HepG2 (cell line): ENCODE data around the gene FRMD4A. TPM values are rescaled to one million over a fixed set of nuclear protein-coding genes. Genes with fewer than 3 reads are reported as not detected.

Experiments used
- ATAC-seq: fragments of 200-7000 bp; cut with Tn5 transposase; 3 replicates; pipeline ENCODE4 v1.9.1; 2020; ENCODE audit warnings: mild to moderate bottlenecking, moderate library complexity
- BruUV-seq: library from RNA; stranded (reverse); fragments of 400-500 nt; replicated peaks from 2 replicates; lab custom pipeline; 2021; lab: Mats Ljungman, UMichigan
- CTCF ChIA-PET: fragments of 300-600 bp; formaldehyde crosslinking; extraction: SDS; loops from one replicate; lab custom pipeline; 2021; ENCODE audit warnings: low total read pairs, inconsistent platforms, low intra/inter-chr PET ratio; lab: Yijun Ruan, JAX
- POLR2A ChIA-PET: fragments of 350-600 bp; sonication (Branson Sonifier 250); formaldehyde crosslinking; loops from one replicate; lab custom pipeline; 2020; ENCODE audit warnings: antibody characterized with exemption, inconsistent platforms; lab: Yijun Ruan, JAX
- DNase-seq: peaks from one replicate; pipeline ENCODE4 v3.0.0-alpha.2; 2015; ENCODE audit warnings: low spot score
- FAIRE-seq: peaks from 3 replicates; lab custom pipeline; 2011; peaks lifted over from hg19 to GRCh38; lab: Jason Lieb, UNC
- H2AFZ ChIP-seq: one replicate; pipeline ENCODE4 v1.6.1; 2011; ENCODE audit warnings: low read length, inconsistent platforms
- H3K27ac ChIP-seq: fragments of 300-600 bp; 3 replicates; pipeline ENCODE4 v1.8.0; 2011; ENCODE audit warnings: mixed run types, mild to moderate bottlenecking, mixed read lengths, low read length, inconsistent platforms; ENCODE audit not compliant: insufficient read depth; ENCODE audit errors: extremely low read length
- H3K27me3 ChIP-seq, 2 experiments: fragments of 200-600 bp in 1 of 2; 2 replicates in 1 of 2; 3 replicates in 1 of 2; pipeline versions ENCODE4 v1.6.0 to v1.8.0; 2011; ENCODE audit warnings: low read length in 2 of 2, mild to moderate bottlenecking in 2 of 2, moderate library complexity in 2 of 2, inconsistent platforms in 1 of 2; ENCODE audit not compliant: insufficient read depth in 2 of 2, control insufficient read depth in 1 of 2
- H3K36me3 ChIP-seq, 2 experiments: fragments of 200-600 bp in 1 of 2; replicated peaks in 1 of 2; 2 replicates in 1 of 2; 3 replicates in 1 of 2; pipeline versions ENCODE4 v1.5.1 to v1.8.0; 2011; ENCODE audit warnings: low read length in 2 of 2, inconsistent platforms in 1 of 2; ENCODE audit not compliant: insufficient read depth in 2 of 2, control insufficient read depth in 1 of 2
- H3K4me1 ChIP-seq: 2 replicates; pipeline ENCODE4 v1.5.1; 2012; ENCODE audit warnings: low read length, inconsistent platforms; ENCODE audit not compliant: insufficient read depth
- H3K4me2 ChIP-seq: 2 replicates; pipeline ENCODE4 v1.6.0; 2011; ENCODE audit warnings: low read depth, low read length, inconsistent platforms
- H3K4me3 ChIP-seq, 3 experiments: fragments of 200-600 bp in 1 of 3; sonication (generic), shearing (Covaris generic) in 1 of 3; replicated peaks in 1 of 3; 2 replicates each; pipeline ENCODE4 v1.5.1; 2011 to 2016; ENCODE audit warnings: low read length in 3 of 3, inconsistent platforms in 2 of 3, low read depth in 2 of 3, mild to moderate bottlenecking in 2 of 3, control low read depth in 1 of 3, mixed read lengths in 1 of 3; ENCODE audit not compliant: insufficient read depth in 1 of 3
- H3K79me2 ChIP-seq: one replicate; pipeline ENCODE4 v1.6.1; 2011; ENCODE audit warnings: low read length, inconsistent platforms; ENCODE audit not compliant: insufficient read depth
- H3K9ac ChIP-seq: 2 replicates; pipeline ENCODE4 v1.6.0; 2011; ENCODE audit warnings: mild to moderate bottlenecking, low read depth, low read length, inconsistent platforms; ENCODE audit not compliant: insufficient read depth
- H3K9me3 ChIP-seq: 2 replicates; pipeline ENCODE4 v1.5.1; 2012; ENCODE audit warnings: mild to moderate bottlenecking, low read length
- H4K20me1 ChIP-seq: 2 replicates; pipeline ENCODE4 v1.6.0; 2011; ENCODE audit warnings: inconsistent platforms, mild to moderate bottlenecking, low read length, moderate library complexity; ENCODE audit not compliant: insufficient read depth
- ARHGAP35 ChIP-seq: sonication (generic); formaldehyde crosslinking; IDR thresholded peaks from 2 replicates; pipeline ENCODE4 v1.9.0; 2022; ENCODE audit warnings: mild to moderate bottlenecking, inconsistent platforms, moderate library complexity, missing genetic modification reagents, borderline replicate concordance
- GMEB2 ChIP-seq: IDR thresholded peaks from 2 replicates; pipeline ENCODE4 v1.6.1; 2016; ENCODE audit warnings: missing biosample characterization, missing genetic modification reagents, low read depth
- MXD1 ChIP-seq: sonication (generic); formaldehyde crosslinking; IDR thresholded peaks from 2 replicates; pipeline ENCODE4 v1.4.0; 2020; ENCODE audit warnings: mild to moderate bottlenecking, missing genetic modification reagents
- POLR2A ChIP-seq, 2 experiments: IDR thresholded peaks; 2 replicates each; pipeline ENCODE4 v1.6.1; 2011; ENCODE audit warnings: low read depth in 2 of 2, low read length in 2 of 2, mild to moderate bottlenecking in 1 of 2, moderate library complexity in 1 of 2; ENCODE audit not compliant: insufficient read depth in 1 of 2
- RFX3 ChIP-seq: IDR thresholded peaks from 2 replicates; pipeline ENCODE4 v1.6.1; 2016; ENCODE audit warnings: missing biosample characterization, missing genetic modification reagents
- RFXAP ChIP-seq: sonication (generic); formaldehyde crosslinking; IDR thresholded peaks from 2 replicates; pipeline ENCODE4 v1.4.0; 2020; ENCODE audit warnings: missing genetic modification reagents, borderline replicate concordance
- SP1 ChIP-seq, 2 experiments: fragments of 450-650 bp in 1 of 2; sonication (generic) in 1 of 2; formaldehyde crosslinking in 1 of 2; IDR thresholded peaks; 2 replicates each; pipeline versions ENCODE4 v1.4.0 to v1.6.1; 2016 to 2020; ENCODE audit warnings: missing genetic modification reagents in 1 of 2
- SSRP1 ChIP-seq: IDR thresholded peaks from 2 replicates; pipeline ENCODE4 v1.6.1; 2016; ENCODE audit warnings: control low read depth
- TFDP2 ChIP-seq: sonication (generic); formaldehyde crosslinking; IDR thresholded peaks from 2 replicates; pipeline ENCODE4 v1.4.0; 2020; ENCODE audit warnings: missing genetic modification reagents
- ZFP37 ChIP-seq: sonication (generic); formaldehyde crosslinking; IDR thresholded peaks from 2 replicates; pipeline ENCODE4 v1.4.0; 2020; ENCODE audit warnings: missing genetic modification reagents, borderline replicate concordance
- ZFP62 ChIP-seq: sonication (generic); formaldehyde crosslinking; IDR thresholded peaks from 2 replicates; pipeline ENCODE4 v1.4.0; 2020; ENCODE audit warnings: missing genetic modification reagents
- ZNF121 ChIP-seq: sonication (generic); formaldehyde crosslinking; IDR thresholded peaks from 2 replicates; pipeline ENCODE4 v1.5.0; 2020; ENCODE audit warnings: mild to moderate bottlenecking, missing genetic modification reagents
- ZNF124 ChIP-seq: sonication (generic); formaldehyde crosslinking; IDR thresholded peaks from 2 replicates; pipeline ENCODE4 v1.4.0; 2020; ENCODE audit warnings: missing genetic modification reagents
- ZNF281 ChIP-seq: sonication (generic); formaldehyde crosslinking; IDR thresholded peaks from 2 replicates; pipeline ENCODE4 v1.4.0; 2020; ENCODE audit warnings: missing genetic modification reagents, borderline replicate concordance
- ZNF367 ChIP-seq: sonication (generic); formaldehyde crosslinking; IDR thresholded peaks from 2 replicates; pipeline ENCODE4 v1.4.0; 2020; ENCODE audit warnings: missing genetic modification reagents, borderline replicate concordance
- ZNF576 ChIP-seq: sonication (generic); formaldehyde crosslinking; IDR thresholded peaks from 2 replicates; pipeline ENCODE4 v1.4.0; 2020; ENCODE audit warnings: mild to moderate bottlenecking, missing genetic modification reagents
- ZNF768 ChIP-seq: sonication (generic); formaldehyde crosslinking; IDR thresholded peaks from 2 replicates; pipeline ENCODE4 v1.4.0; 2020; ENCODE audit warnings: missing genetic modification reagents
- ZSCAN25 ChIP-seq: sonication (generic); formaldehyde crosslinking; IDR thresholded peaks from 2 replicates; pipeline ENCODE4 v1.8.0; 2022; ENCODE audit warnings: mild to moderate bottlenecking, missing genetic modification reagents
- whole genome bisulfite sequencing: methylation state at CpG from one replicate; pipeline ENCODE4 v1.1.6; 2017; ENCODE audit warnings: low lambda C conversion rate; 5-methylcytosine and 5-hydroxymethylcytosine counted together
- in situ Hi-C: cut with HindIII; loops from 2 replicates; pipeline ENCODE4 v1.10.0; 2017; ENCODE audit warnings: low pct_unique_long_range_greater_than_20kb; ENCODE audit not compliant: extremely low pct_ligation_motif_present
- intact Hi-C: fragments of 100-400 bp; cut with micrococcal nuclease; formaldehyde crosslinking; loops from one replicate; pipeline ENCODE4 v1.10.0; 2022; ENCODE audit not compliant: unreplicated experiment
- polyA plus RNA-seq, 8 experiments: library from polyadenylated mRNA; depleted of rRNA in 3 of 8; stranded (reverse) in 7 of 8; unstranded in 1 of 8; fragments of >200 nt; fragmentation: Illumina TruSeq in 4 of 8; extraction: Trizol in 4 of 8; gene quantifications; 2 replicates each; pipeline versions ENCODE4 v1.2.1 to v1.2.3, GENCODE V29; 2011 to 2016; ENCODE audit warnings: low read depth in 4 of 8, missing spikeins in 1 of 8, mixed read lengths in 1 of 8; ENCODE audit not compliant: insufficient read depth in 1 of 8
- total RNA-seq, 5 experiments: library from RNA; depleted of rRNA; stranded (reverse); fragments of >200 nt; fragmentation: Illumina TruSeq; extraction: Trizol; gene quantifications; 2 replicates each; pipeline ENCODE4 v1.2.3, GENCODE V29; 2016; ENCODE audit warnings: low read depth in 1 of 5

Gene FRMD4A
- total and polyA plus RNA-seq, 2 of the 13 experiments (the other 11 are each of a cell fraction or from before 2014, with no cell fraction given) = 0.09 to 0.26 TPM

GRCh38 chr10:13921941-13922340, 408.8 kb downstream of the FRMD4A start:
- 1% methylated on average over 3 of the region's 3 CpGs for WGBS
- FAIRE-seq = no peak

More at GRCh38 chr10:13921941-13922340, 408.8 kb downstream of the FRMD4A start:
- ATAC-seq = no peak
- Histone ChIP-seq H3K79me2 (no peaks in the 10 kb centered on the region), H3K9ac (no peak overlapping the region), H2AFZ (no peak overlapping the region), H4K20me1 (no peaks in the 10 kb centered on the region), H3K27ac (no peak overlapping the region), H3K4me1 (no peaks in the 10 kb centered on the region), H3K27me3 (no peaks in the 10 kb centered on the region; a peak in 1 of 5 replicates), H3K4me2 (no peak overlapping the region), H3K4me3 (no peak overlapping the region), H3K36me3 (no peaks in the 10 kb centered on the region), H3K9me3 (no peaks in the 10 kb centered on the region)
- intact Hi-C loops = no loop called here
- ChIA-PET CTCF (no interaction called here), POLR2A (no interaction called here)
- TF ChIP-seq ZNF367 (CRISPR knock-in tag) (no peak), ZFP62 (CRISPR knock-in tag) (no peak), GMEB2 (CRISPR knock-in tag) (no peak), ZNF281 (CRISPR knock-in tag) (no peak), SSRP1 (no peak), ZNF121 (CRISPR knock-in tag) (no peak), ZNF768 (CRISPR knock-in tag) (no peak), SP1 (IDR thresholded peaks at IDR 0.05) (no peak), SP1 (CRISPR knock-in tag; IDR thresholded peaks at IDR 0.05) (no peak), ZSCAN25 (CRISPR knock-in tag) (no peak), ARHGAP35 (CRISPR knock-in tag) (no peak), ZFP37 (CRISPR knock-in tag) (no peak), POLR2A (IDR thresholded peaks at IDR 0.05; ENCODE audit: insufficient read depth in 1 of 2, low read depth in 2 of 2, low read length in 2 of 2) (no peak), ZNF124 (CRISPR knock-in tag) (no peak), RFX3 (no peak), TFDP2 (CRISPR knock-in tag) (no peak), RFXAP (CRISPR knock-in tag) (no peak), ZNF576 (CRISPR knock-in tag) (no peak), MXD1 (CRISPR knock-in tag) (no peak)
- in situ Hi-C loops = no loop called here
- BruUV-seq = no TSS peak
- no peak for DNase-seq
